Kidney (tissue), 14 donors: ENCODE measurements around the gene CAMK2A. TPM values are rescaled to one million over a fixed set of nuclear protein-coding genes. Genes with fewer than 3 reads are reported as not detected.

Experiments used
- DNase-seq, 5 donors: peaks; one replicate each; pipeline ENCODE4 v3.0.0-alpha.2; 2013 to 2020
- FAIRE-seq: peaks from 2 replicates; lab custom pipeline; 2012; peaks lifted over from hg19 to GRCh38; lab: Jason Lieb, UNC
- H3K27ac ChIP-seq, 2 donors: one replicate each; pipeline ENCODE4 v1.7.0; 2013; ENCODE audit warnings: low read depth in 2 of 2, low read length in 2 of 2, inconsistent platforms in 1 of 2
- H3K27me3 ChIP-seq: one replicate; pipeline ENCODE4 v1.7.1; 2013; ENCODE audit warnings: low read length, inconsistent platforms; ENCODE audit not compliant: control insufficient read depth, insufficient read depth
- H3K36me3 ChIP-seq, 3 donors: one replicate each; pipeline versions ENCODE4 v1.7.0 to v1.7.1; 2013; ENCODE audit warnings: low read length in 3 of 3, control low read depth in 1 of 3, inconsistent platforms in 1 of 3; ENCODE audit not compliant: insufficient read depth in 3 of 3, control insufficient read depth in 2 of 3
- H3K4me1 ChIP-seq, 3 donors: one replicate each; pipeline versions ENCODE4 v1.7.0 to v1.7.1; 2013; ENCODE audit warnings: low read length in 3 of 3, inconsistent platforms in 1 of 3, low read depth in 1 of 3; ENCODE audit not compliant: control insufficient read depth in 2 of 3, insufficient read depth in 2 of 3
- H3K4me3 ChIP-seq, 3 donors: one replicate each; pipeline versions ENCODE4 v1.7.0 to v1.8.1; 2013; ENCODE audit warnings: low read length in 3 of 3, control low read depth in 1 of 3, inconsistent platforms in 1 of 3
- H3K9ac ChIP-seq, 3 donors: one replicate each; pipeline versions ENCODE4 v1.7.0 to v1.7.1; 2013; ENCODE audit warnings: low read length in 3 of 3, control low read depth in 1 of 3, inconsistent platforms in 1 of 3
- H3K9me3 ChIP-seq, 3 donors: one replicate each; pipeline versions ENCODE4 v1.7.0 to v1.7.1; 2013; ENCODE audit warnings: low read length in 3 of 3, control low read depth in 1 of 3, inconsistent platforms in 1 of 3; ENCODE audit not compliant: control insufficient read depth in 2 of 3, insufficient read depth in 1 of 3
- intact Hi-C: fragments of 100-400 bp; cut with DNase I; formaldehyde crosslinking; loops from one replicate; pipeline ENCODE4 v1.11.1; 2022
- polyA plus RNA-seq: library from polyadenylated mRNA; stranded (reverse); fragments of 350-450 nt; fragmentation: Illumina TruSeq; extraction: RNeasy Lipid Tissue Mini Kit (QIAGEN cat#74804); gene quantifications from one replicate; pipeline ENCODE4 v1.2.3, GENCODE V29; 2014; ENCODE audit warnings: low read depth, low replicate concordance; ENCODE audit not compliant: insufficient read depth
- total RNA-seq: library from RNA; stranded (reverse); fragmentation: NEBNext Ultra II Directional; extraction: Animal tissue kit (Norgen Biotek cat#: 25700); gene quantifications from one replicate; pipeline ENCODE4 v1.2.1, GENCODE V29; 2021
- TF ChIP-seq, protein P1 (sequence below): IDR thresholded peaks from 3 replicates; pipeline ENCODE4 v1.5.1; 2012; ENCODE audit warnings: mild to moderate bottlenecking, moderate library complexity, borderline replicate concordance; ENCODE audit not compliant: insufficient read depth; ENCODE audit errors: extremely low read depth
- donor health status: control.
- donor health status: control.
- donor health status: control.
- donor health status: control.
- donor health status: control.
- donor health status: DM: yes; HTN: yes; CAD: no.
- donor health status: Normal renal cell carcinoma (clear cell type).

The CAMK2A gene
- total and polyA plus RNA-seq, 2 donors from 2014 or later = 0.28 to 0.90 TPM

DNA sequence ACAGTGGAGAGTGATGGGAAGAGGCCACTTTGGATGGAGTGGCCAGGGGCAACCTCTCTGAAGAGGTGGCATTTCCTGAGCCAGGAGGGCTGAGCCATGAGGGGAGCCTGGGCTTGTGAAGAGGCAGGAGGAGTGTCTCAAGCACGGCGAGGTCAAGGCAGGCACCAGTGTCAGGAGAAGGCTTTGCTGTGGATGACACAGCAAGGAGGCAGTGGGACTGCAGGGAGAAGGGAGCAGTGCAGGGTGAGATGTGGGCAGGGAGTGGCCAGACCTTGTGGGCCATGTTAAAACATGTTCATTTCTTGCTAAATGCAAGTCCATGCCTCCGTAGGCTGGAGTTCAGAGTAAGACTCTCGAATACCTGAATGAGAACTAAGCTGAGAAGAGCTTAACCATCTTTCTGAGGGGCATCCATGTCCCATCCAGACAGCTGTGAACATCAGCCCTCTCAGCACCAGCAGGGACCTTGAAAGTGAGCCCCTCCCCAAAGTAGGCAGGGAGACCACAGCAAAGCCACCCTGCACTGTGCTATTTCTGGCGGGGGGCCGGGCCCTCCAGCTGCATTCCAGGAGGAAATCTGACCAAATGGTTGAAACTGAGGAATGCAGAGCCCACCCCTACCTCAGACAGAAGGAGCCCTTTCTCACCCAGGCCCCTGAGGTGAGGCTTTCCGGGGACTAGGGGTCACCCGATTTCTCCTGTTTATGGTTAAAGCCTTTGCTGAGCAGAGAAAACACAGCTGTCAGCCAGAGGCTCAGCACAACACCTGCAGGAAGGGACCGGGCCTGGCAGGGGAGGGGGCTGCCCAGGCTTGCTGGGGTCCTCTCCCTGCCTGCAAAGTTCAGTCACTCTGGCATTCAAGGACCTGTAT lies 29.3 kb upstream of the CAMK2A start:
- Histone ChIP-seq H3K4me3 (no peak overlapping the region), H3K27ac (no peak overlapping the region), H3K4me1 (peaks cover 0 to 5% (median 5%) of the 10 kb centered on the region in 3 donors), H3K36me3 (no peaks in the 10 kb centered on the region), H3K9ac (no peak overlapping the region), H3K27me3 (no peaks in the 10 kb centered on the region), H3K9me3 (no peaks in the 10 kb centered on the region)
- intact Hi-C loops = no loop called here
- no peak for FAIRE-seq
- TF ChIP-seq, protein P1, sequence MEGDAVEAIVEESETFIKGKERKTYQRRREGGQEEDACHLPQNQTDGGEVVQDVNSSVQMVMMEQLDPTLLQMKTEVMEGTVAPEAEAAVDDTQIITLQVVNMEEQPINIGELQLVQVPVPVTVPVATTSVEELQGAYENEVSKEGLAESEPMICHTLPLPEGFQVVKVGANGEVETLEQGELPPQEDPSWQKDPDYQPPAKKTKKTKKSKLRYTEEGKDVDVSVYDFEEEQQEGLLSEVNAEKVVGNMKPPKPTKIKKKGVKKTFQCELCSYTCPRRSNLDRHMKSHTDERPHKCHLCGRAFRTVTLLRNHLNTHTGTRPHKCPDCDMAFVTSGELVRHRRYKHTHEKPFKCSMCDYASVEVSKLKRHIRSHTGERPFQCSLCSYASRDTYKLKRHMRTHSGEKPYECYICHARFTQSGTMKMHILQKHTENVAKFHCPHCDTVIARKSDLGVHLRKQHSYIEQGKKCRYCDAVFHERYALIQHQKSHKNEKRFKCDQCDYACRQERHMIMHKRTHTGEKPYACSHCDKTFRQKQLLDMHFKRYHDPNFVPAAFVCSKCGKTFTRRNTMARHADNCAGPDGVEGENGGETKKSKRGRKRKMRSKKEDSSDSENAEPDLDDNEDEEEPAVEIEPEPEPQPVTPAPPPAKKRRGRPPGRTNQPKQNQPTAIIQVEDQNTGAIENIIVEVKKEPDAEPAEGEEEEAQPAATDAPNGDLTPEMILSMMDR = no peak
- DNase-seq = no peak

DNA sequence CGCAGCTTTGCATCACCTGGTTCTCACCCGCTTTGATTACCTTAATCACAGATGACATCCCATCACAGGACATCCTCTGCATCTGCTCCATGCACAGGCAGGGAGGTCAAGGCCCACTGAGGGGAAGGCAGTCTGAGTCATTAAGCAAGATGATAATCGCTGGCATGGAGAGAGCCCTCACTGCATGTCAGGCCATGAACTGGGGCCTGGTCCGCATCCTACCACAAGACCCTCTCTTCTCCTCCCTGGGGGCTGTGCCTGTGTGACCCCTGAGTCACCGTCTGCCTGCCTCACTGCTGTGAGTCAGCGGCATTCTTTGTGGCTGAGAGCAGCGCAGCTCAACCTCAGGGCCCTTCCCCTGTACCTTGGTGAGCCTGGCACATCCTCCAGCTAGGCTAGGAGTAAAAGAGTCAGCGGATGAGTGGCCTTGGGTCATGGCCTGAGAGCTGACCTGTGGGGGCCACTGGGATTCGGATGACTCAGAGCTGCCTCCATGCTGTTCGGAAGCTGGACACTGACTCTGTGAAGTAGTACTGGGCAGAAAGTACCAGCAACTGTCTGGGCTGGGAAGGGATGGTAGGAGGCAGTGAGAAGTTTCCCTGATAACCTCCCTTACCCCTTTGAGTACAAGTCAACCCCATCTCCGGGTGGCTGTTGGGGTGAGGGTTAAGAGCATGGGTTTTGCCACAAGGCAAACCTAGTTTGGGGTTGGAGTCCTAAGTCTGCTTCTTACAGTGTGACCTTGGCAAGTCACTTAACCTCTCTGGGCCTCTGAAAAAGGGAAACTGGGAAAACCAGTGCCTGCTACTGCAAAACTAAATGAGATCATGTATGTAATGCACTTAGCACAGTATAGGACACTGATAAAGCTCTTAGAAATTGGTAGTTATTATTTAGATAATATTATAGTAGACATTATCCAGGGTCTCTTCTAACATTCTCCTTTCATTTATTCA lies 27.8 kb upstream of the CAMK2A start:
- H3K9me3 ChIP-seq = no peaks in the 10 kb centered on the region
- intact Hi-C loops = no loop called here
- H3K4me1 ChIP-seq = peaks cover 0 to 5% (median 5%) of the 10 kb centered on the region in 3 donors
- H3K4me3 ChIP-seq = no peak overlapping the region
- H3K9ac ChIP-seq = no peak overlapping the region
- TF ChIP-seq, protein P1 = no peak
- no peak overlapping the region for H3K27ac ChIP-seq
- H3K27me3 ChIP-seq = no peaks in the 10 kb centered on the region
- DNase-seq (peak in 1 of 5 donors; percentile 83), FAIRE-seq (no peak)
- no peaks in the 10 kb centered on the region for H3K36me3 ChIP-seq

DNA sequence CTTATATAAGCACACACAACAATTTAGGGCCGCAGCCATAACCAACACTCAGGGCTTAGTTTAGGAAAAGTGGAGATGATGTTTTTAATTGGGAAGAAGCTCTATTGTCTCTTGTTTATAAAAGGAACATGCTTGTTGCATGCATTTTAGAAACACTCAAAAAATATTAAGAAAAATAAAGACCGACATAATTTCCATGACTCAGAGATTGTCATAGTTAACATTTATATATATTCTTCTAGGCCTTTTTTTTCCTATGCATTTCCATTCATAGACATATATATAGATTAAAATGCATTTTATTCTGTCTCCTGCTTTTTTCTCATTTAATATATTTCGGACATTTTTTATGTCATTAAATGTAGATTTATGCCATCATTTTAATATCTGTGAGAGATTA lies 26.7 kb upstream of the CAMK2A start:
- TF ChIP-seq, protein P1 = no peak
- Histone ChIP-seq H3K4me3 (no peak overlapping the region), H3K36me3 (no peaks in the 10 kb centered on the region), H3K4me1 (peaks cover 0 to 5% (median 5%) of the 10 kb centered on the region in 3 donors), H3K27me3 (no peaks in the 10 kb centered on the region), H3K9ac (no peak overlapping the region), H3K9me3 (no peaks in the 10 kb centered on the region), H3K27ac (no peak overlapping the region)
- DNase-seq (no peak), FAIRE-seq (no peak)
- intact Hi-C loops = no loop called here
